Neuronal stem cell (in vitro differentiated cells): ENCODE data around the gene SLC1A3.

ENCODE experiments used
- DNase-seq: peaks from one replicate; pipeline ENCODE4 v3.0.0-alpha.2; 2013; ENCODE audit warnings: low spot score
- H2AFZ ChIP-seq: one replicate; pipeline ENCODE4 v1.6.1; 2013; ENCODE audit warnings: mild to moderate bottlenecking, low read length, inconsistent platforms
- H2AK5ac ChIP-seq: 2 replicates; pipeline ENCODE4 v1.6.1; 2013; ENCODE audit warnings: low read depth, mild to moderate bottlenecking, inconsistent platforms, low read length, moderate library complexity, mixed read lengths
- H2BK120ac ChIP-seq: 2 replicates; pipeline ENCODE4 v1.6.1; 2013; ENCODE audit warnings: low read depth, mild to moderate bottlenecking, inconsistent platforms, low read length, moderate library complexity, mixed read lengths
- H2BK12ac ChIP-seq: one replicate; pipeline ENCODE4 v1.6.1; 2013; ENCODE audit warnings: low read length, inconsistent platforms
- H2BK15ac ChIP-seq: 2 replicates; pipeline ENCODE4 v1.6.1; 2013; ENCODE audit warnings: mild to moderate bottlenecking, low read length, inconsistent platforms, mixed read lengths
- H2BK5ac ChIP-seq: one replicate; pipeline ENCODE4 v1.6.1; 2013; ENCODE audit warnings: inconsistent platforms, mild to moderate bottlenecking, low read length, moderate library complexity
- H3K14ac ChIP-seq: one replicate; pipeline ENCODE4 v1.6.1; 2013; ENCODE audit warnings: low read length, inconsistent platforms
- H3K18ac ChIP-seq: 2 replicates; pipeline ENCODE4 v1.6.1; 2013; ENCODE audit warnings: low read length, inconsistent platforms
- H3K23ac ChIP-seq: 2 replicates; pipeline ENCODE4 v1.6.1; 2013; ENCODE audit warnings: low read depth, mild to moderate bottlenecking, mixed read lengths, low read length, inconsistent platforms; ENCODE audit not compliant: poor library complexity
- H3K27ac ChIP-seq: replicated peaks from 3 replicates; pipeline ENCODE4 v1.5.1; 2013; ENCODE audit warnings: low read length, inconsistent platforms
- H3K27me3 ChIP-seq, 3 experiments: 2 replicates each; pipeline ENCODE4 v1.6.1; 2013; ENCODE audit warnings: low read length in 3 of 3, mild to moderate bottlenecking in 2 of 3, inconsistent platforms in 1 of 3, low read depth in 1 of 3, mixed read lengths in 1 of 3, moderate library complexity in 1 of 3; ENCODE audit not compliant: control insufficient read depth in 3 of 3, insufficient read depth in 3 of 3
- H3K36me3 ChIP-seq, 2 donors: replicated peaks in 1 of 2; 2 replicates each; pipeline ENCODE4 v1.6.1; 2013; ENCODE audit warnings: low read length in 2 of 2; ENCODE audit not compliant: control insufficient read depth in 2 of 2, insufficient read depth in 2 of 2
- H3K4ac ChIP-seq: 2 replicates; pipeline ENCODE4 v1.6.1; 2013; ENCODE audit warnings: inconsistent platforms, mild to moderate bottlenecking, low read length, moderate library complexity
- H3K4me1 ChIP-seq, 2 donors: 1 replicate in 1 of 2; 2 replicates in 1 of 2; pipeline ENCODE4 v1.6.1; 2013; ENCODE audit warnings: low read length in 2 of 2, low read depth in 1 of 2; ENCODE audit not compliant: control insufficient read depth in 2 of 2, insufficient read depth in 1 of 2
- H3K4me2 ChIP-seq: one replicate; pipeline ENCODE4 v1.6.1; 2013; ENCODE audit warnings: mild to moderate bottlenecking, low read length, inconsistent platforms; ENCODE audit not compliant: insufficient read depth, poor library complexity, severe bottlenecking
- H3K4me3 ChIP-seq, 2 donors: 2 replicates each; pipeline ENCODE4 v1.5.1; 2013; ENCODE audit warnings: low read length in 2 of 2, mild to moderate bottlenecking in 2 of 2, inconsistent platforms in 1 of 2, moderate library complexity in 1 of 2
- H3K79me1 ChIP-seq: one replicate; pipeline ENCODE4 v1.6.1; 2013; ENCODE audit warnings: low read depth, mild to moderate bottlenecking, inconsistent platforms, low read length, moderate library complexity
- H3K9ac ChIP-seq: one replicate; pipeline ENCODE4 v1.6.1; 2013; ENCODE audit warnings: mild to moderate bottlenecking, low read depth, low read length, inconsistent platforms; ENCODE audit not compliant: poor library complexity
- H3K9me3 ChIP-seq, 2 donors: replicated peaks in 1 of 2; 2 replicates each; pipeline versions ENCODE3 to v1.6.1; 2013; ENCODE audit warnings: low read length in 2 of 2, mild to moderate bottlenecking in 2 of 2, inconsistent platforms in 1 of 2, low read depth in 1 of 2, mixed read lengths in 1 of 2, moderate library complexity in 1 of 2; ENCODE audit not compliant: control insufficient read depth in 2 of 2, insufficient read depth in 1 of 2
- H4K8ac ChIP-seq: one replicate; pipeline ENCODE4 v1.6.1; 2013; ENCODE audit warnings: low read depth, mild to moderate bottlenecking, inconsistent platforms, low read length, moderate library complexity
- H4K91ac ChIP-seq: one replicate; pipeline ENCODE4 v1.6.1; 2013; ENCODE audit warnings: low read length, low read depth, mild to moderate bottlenecking, inconsistent platforms; ENCODE audit not compliant: poor library complexity
- WGBS, 2 donors: extraction: QIAGEN DNeasy Blood & Tissue Kit; methylation state at CpG; one replicate each; pipeline ENCODE4 v1.1.7; 2013; ENCODE audit warnings: missing lambda C conversion rate in 2 of 2, mixed read lengths in 1 of 2; ENCODE audit not compliant: insufficient read length in 2 of 2, insufficient replicate concordance in 1 of 2; ENCODE audit errors: extremely low coverage in 2 of 2; 5-methylcytosine and 5-hydroxymethylcytosine counted together

SLC1A3 gene

GRCh38 chr5:36726317-36726716 lies 119.9 kb downstream of the SLC1A3 start:
- no peak overlapping the region for H4K8ac ChIP-seq
- H2BK12ac ChIP-seq: no peak overlapping the region
- DNase-seq: no peak
- no peaks in the 10 kb centered on the region for H3K9me3 ChIP-seq
- no peaks in the 10 kb centered on the region for H3K36me3 ChIP-seq
- no peak overlapping the region for H2BK120ac ChIP-seq
- H3K4me3 ChIP-seq: no peak overlapping the region
- H3K79me1 ChIP-seq: no peaks in the 10 kb centered on the region
- no peak overlapping the region for H2BK5ac ChIP-seq
- no peak overlapping the region for H3K9ac ChIP-seq
- no peak overlapping the region for H2AFZ ChIP-seq
- no peak overlapping the region for H3K4ac ChIP-seq
- H3K27me3 ChIP-seq: no peaks in the 10 kb centered on the region
- H2BK15ac ChIP-seq: no peak overlapping the region
- H3K14ac ChIP-seq: no peak overlapping the region
- no peak overlapping the region for H4K91ac ChIP-seq
- no peak overlapping the region for H3K4me2 ChIP-seq
- H3K23ac ChIP-seq: no peak overlapping the region
- no peak overlapping the region for H3K18ac ChIP-seq
- peaks cover 2 to 6% of the 10 kb centered on the region in 2 donors for H3K4me1 ChIP-seq
- H2AK5ac ChIP-seq: no peak overlapping the region
- no peak overlapping the region for H3K27ac ChIP-seq
- no CpG with 5 or more reads among the region's 1 CpG for WGBS, 2 donors

- Histone ChIP-seq H3K27me3 (no peaks in the 10 kb centered on the region), H2BK12ac (no peak overlapping the region), H4K8ac (no peak overlapping the region), H3K4ac (no peak overlapping the region), H3K18ac (no peak overlapping the region), H4K91ac (no peak overlapping the region), H2AK5ac (no peak overlapping the region), H3K36me3 (no peaks in the 10 kb centered on the region), H2BK5ac (no peak overlapping the region), H3K4me2 (no peak overlapping the region), H3K23ac (no peak overlapping the region), H3K79me1 (no peaks in the 10 kb centered on the region), H3K9me3 (no peaks in the 10 kb centered on the region), H3K27ac (no peak overlapping the region), H3K4me1 (peaks cover 2 to 6% of the 10 kb centered on the region in 2 donors), H2AFZ (no peak overlapping the region), H2BK120ac (no peak overlapping the region), H2BK15ac (no peak overlapping the region), H3K14ac (no peak overlapping the region), H3K9ac (no peak overlapping the region), H3K4me3 (no peak overlapping the region)
- no peak for DNase-seq
- no CpG with 5 or more reads among the region's 1 CpG for WGBS, 2 donors
These were observed 120.4 kb downstream of the SLC1A3 start for GRCh38 chr5:36726767-36727166.

DNA sequence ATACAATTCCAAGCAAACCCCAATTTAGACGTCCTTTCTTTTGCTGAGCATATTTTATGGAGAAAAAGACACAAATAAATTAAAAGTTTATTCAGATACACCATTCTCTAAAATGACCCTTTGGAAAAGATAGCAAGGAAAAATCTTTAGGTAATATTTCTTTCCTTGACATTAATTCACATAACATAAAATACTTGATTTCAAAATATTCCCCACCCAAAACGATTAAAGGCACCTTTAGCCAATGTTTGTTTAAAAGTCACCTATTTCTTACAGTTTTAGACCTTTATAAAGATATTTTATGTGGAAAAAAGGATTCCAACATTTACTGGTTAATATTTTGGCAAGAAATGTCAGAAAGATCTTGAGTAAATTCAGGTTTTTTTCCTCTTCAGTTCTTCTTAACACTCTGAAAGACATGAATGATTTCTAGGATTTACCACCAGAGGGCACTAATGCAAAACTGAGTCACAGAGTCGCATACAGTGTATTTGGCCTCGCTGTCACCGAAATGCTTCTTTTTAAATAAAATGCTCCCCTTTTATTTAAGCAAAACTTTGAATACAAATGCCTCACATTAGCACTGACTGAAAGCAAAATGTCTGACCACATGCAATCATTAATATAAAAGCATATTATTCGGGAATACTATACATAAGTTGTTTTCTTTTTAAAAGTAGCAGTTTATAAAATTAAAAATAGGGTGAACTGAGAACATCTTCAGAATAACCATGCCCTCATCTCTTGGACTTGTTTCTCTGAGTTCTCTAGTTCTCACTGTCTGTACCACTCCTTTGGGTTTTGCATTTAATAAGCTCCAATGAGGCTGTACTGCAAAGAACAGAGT lies 122.5 kb downstream of the SLC1A3 start:
- Histone ChIP-seq H2BK15ac (no peak overlapping the region), H2BK120ac (no peak overlapping the region), H2BK12ac (no peak overlapping the region), H3K36me3 (no peaks in the 10 kb centered on the region), H3K4ac (no peak overlapping the region), H4K8ac (no peak overlapping the region), H3K27me3 (no peaks in the 10 kb centered on the region), H3K27ac (no peak overlapping the region), H4K91ac (no peak overlapping the region), H3K4me3 (no peak overlapping the region), H3K23ac (no peak overlapping the region), H2AFZ (no peak overlapping the region), H3K18ac (no peak overlapping the region), H3K9ac (no peak overlapping the region), H2AK5ac (no peak overlapping the region), H3K4me1 (peaks cover 2 to 6% of the 10 kb centered on the region in 2 donors), H3K79me1 (no peaks in the 10 kb centered on the region), H3K4me2 (no peak overlapping the region), H3K14ac (no peak overlapping the region), H3K9me3 (no peaks in the 10 kb centered on the region), H2BK5ac (no peak overlapping the region)
- no CpG with 5 or more reads among the region's 6 CpGs for WGBS, 2 donors
- DNase-seq: peak; percentile 61

- Histone ChIP-seq H2BK120ac (no peak overlapping the region), H3K23ac (no peak overlapping the region), H2AFZ (no peak overlapping the region), H2BK15ac (no peak overlapping the region), H3K9ac (no peak overlapping the region), H2AK5ac (peak overlapping the region; percentile 47), H4K91ac (no peak overlapping the region), H3K9me3 (no peaks in the 10 kb centered on the region), H2BK12ac (no peak overlapping the region), H3K18ac (no peak overlapping the region), H2BK5ac (no peak overlapping the region), H3K36me3 (no peaks in the 10 kb centered on the region), H3K4me3 (no peak overlapping the region), H3K4me1 (no peaks in the 10 kb centered on the region), H3K4me2 (no peak overlapping the region), H3K27me3 (peaks cover 0 to 7% (median 0%) of the 10 kb centered on the region in 3 experiments), H3K4ac (no peak overlapping the region), H3K27ac (no peak overlapping the region), H4K8ac (no peak overlapping the region), H3K14ac (no peak overlapping the region), H3K79me1 (no peaks in the 10 kb centered on the region)
- WGBS, 2 donors: no CpG with 5 or more reads among the region's 6 CpGs
- no peak for DNase-seq
These were observed 124.3 kb downstream of the SLC1A3 start for GRCh38 chr5:36730537-36731216.
